ENCODE measurements around the gene PLXNA4. TPM values are rescaled to one million over a fixed set of nuclear protein-coding genes. Genes with fewer than 3 reads are reported as not detected.

Gene PLXNA4
- total and polyA plus RNA-seq, 4 donors = 0.04 to 1.1 (median 0.41) TPM

DNA sequence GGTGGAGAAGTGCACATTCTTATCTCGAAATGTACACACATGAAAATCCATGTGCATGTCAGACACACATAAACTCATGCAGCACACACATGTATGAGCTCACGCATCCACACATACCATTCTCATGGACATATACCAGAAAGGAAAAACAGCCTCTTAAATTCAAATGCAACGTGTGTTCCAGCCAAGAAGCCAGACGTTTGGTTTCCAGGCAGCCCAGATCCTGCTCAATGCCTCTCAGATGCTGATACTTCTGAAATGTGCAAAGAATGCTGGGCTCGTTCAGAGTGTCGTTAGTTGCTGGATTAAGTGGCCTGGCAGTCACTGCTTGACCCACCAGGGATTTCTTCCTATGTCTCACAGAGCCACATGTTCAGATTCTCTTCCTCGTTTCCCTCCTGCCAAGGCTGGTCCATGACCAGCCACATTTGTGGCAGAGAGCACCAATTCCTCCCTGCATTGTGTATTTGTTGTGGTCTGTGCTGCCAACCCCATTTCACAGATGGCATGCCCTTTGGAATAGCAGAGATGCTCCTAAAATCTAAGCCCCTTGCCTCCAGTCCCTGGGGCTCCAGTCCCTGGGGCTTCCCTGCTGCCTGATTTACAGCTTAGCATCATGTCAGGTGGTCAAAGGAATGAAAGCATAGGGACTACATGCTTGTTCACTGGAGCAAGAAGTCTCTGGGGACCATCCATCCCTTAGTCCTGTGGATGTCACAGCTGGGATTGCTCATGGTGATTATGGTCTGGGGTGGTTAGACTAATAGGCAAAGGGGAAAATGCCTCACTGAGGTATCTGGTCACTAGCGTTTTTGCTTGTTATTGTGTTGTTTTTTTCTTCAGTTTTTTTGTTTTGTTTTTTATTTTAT is 426.6 kb downstream of the PLXNA4 start:
- Histone ChIP-seq H3K4me3 (ENCODE audit: low read depth in 1 of 3, low read length in 3 of 3) (no peak overlapping the region), H3K36me3 (ENCODE audit: control insufficient read depth in 4 of 4, insufficient read depth in 3 of 4, low read depth in 1 of 4, low read length in 3 of 4) (no peaks in the 10 kb centered on the region), H3K9me3 (ENCODE audit: control insufficient read depth in 4 of 4, low read length in 3 of 4) (no peaks in the 10 kb centered on the region), H3K27ac (ENCODE audit: low read depth in 1 of 2, low read length in 2 of 2) (no peak overlapping the region), H3K4me1 (ENCODE audit: control insufficient read depth in 4 of 4, insufficient read depth in 4 of 4, low read length in 3 of 4) (no peaks in the 10 kb centered on the region), H3K9ac (ENCODE audit: low read depth in 1 of 2, low read length in 2 of 2) (no peak overlapping the region), H3K27me3 (ENCODE audit: control insufficient read depth in 4 of 4, insufficient read depth in 4 of 4, low read length in 3 of 4) (no peaks in the 10 kb centered on the region)
- no peak for DNase-seq (ENCODE audit: low spot score)
- no peak for TF ChIP-seq TAF1 (conservative IDR thresholded peaks at IDR 0.05)
- no peak for TF ChIP-seq NR2F2 (IDR thresholded peaks at IDR 0.05)
- no peak for TF ChIP-seq HNF4A (conservative IDR thresholded peaks at IDR 0.05)
- TF ChIP-seq HNF4G (IDR thresholded peaks at IDR 0.05) = no peak
- 61% methylated on average over 8 of the region's 8 CpGs for WGBS

DNA sequence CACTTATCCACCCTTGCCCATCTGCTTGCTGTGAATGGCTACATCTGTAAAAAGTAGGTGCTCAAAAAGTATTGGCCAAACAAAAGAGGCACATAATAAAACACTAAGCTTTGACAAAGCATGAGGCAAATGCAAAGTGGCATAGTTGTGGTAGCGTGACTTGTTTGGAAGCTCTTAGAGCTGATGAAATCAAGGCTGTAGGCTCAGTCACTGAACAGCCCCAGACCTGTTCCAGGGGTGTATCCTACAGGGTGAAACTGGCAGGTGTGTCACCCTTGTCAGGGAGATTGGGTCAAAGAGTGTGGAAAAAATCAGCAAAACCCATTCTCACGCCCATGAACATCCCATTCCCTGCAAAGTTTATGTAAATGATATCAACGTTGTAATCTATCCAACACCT is 427.4 kb downstream of the PLXNA4 start:
- TF ChIP-seq, protein P1, sequence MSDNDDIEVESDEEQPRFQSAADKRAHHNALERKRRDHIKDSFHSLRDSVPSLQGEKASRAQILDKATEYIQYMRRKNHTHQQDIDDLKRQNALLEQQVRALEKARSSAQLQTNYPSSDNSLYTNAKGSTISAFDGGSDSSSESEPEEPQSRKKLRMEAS (IDR thresholded peaks at IDR 0.05) = no peak
- TF ChIP-seq, protein P2, sequence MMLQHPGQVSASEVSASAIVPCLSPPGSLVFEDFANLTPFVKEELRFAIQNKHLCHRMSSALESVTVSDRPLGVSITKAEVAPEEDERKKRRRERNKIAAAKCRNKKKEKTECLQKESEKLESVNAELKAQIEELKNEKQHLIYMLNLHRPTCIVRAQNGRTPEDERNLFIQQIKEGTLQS (IDR thresholded peaks at IDR 0.05) = no peak
- TF ChIP-seq RAD21 (IDR thresholded peaks at IDR 0.05) = no peak
- TF ChIP-seq NR2F2 (IDR thresholded peaks at IDR 0.05) = no peak
- no peak for TF ChIP-seq FOXA1 (IDR thresholded peaks at IDR 0.05)
- TF ChIP-seq, protein P3, sequence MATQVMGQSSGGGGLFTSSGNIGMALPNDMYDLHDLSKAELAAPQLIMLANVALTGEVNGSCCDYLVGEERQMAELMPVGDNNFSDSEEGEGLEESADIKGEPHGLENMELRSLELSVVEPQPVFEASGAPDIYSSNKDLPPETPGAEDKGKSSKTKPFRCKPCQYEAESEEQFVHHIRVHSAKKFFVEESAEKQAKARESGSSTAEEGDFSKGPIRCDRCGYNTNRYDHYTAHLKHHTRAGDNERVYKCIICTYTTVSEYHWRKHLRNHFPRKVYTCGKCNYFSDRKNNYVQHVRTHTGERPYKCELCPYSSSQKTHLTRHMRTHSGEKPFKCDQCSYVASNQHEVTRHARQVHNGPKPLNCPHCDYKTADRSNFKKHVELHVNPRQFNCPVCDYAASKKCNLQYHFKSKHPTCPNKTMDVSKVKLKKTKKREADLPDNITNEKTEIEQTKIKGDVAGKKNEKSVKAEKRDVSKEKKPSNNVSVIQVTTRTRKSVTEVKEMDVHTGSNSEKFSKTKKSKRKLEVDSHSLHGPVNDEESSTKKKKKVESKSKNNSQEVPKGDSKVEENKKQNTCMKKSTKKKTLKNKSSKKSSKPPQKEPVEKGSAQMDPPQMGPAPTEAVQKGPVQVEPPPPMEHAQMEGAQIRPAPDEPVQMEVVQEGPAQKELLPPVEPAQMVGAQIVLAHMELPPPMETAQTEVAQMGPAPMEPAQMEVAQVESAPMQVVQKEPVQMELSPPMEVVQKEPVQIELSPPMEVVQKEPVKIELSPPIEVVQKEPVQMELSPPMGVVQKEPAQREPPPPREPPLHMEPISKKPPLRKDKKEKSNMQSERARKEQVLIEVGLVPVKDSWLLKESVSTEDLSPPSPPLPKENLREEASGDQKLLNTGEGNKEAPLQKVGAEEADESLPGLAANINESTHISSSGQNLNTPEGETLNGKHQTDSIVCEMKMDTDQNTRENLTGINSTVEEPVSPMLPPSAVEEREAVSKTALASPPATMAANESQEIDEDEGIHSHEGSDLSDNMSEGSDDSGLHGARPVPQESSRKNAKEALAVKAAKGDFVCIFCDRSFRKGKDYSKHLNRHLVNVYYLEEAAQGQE (IDR thresholded peaks at IDR 0.05) = no peak
- no peak for TF ChIP-seq RXRA (IDR thresholded peaks at IDR 0.05)
- no peak for TF ChIP-seq GABPA (IDR thresholded peaks at IDR 0.05 in 1 of 2, conservative IDR thresholded peaks at IDR 0.05 in 1 of 2)
- TF ChIP-seq, protein P4, sequence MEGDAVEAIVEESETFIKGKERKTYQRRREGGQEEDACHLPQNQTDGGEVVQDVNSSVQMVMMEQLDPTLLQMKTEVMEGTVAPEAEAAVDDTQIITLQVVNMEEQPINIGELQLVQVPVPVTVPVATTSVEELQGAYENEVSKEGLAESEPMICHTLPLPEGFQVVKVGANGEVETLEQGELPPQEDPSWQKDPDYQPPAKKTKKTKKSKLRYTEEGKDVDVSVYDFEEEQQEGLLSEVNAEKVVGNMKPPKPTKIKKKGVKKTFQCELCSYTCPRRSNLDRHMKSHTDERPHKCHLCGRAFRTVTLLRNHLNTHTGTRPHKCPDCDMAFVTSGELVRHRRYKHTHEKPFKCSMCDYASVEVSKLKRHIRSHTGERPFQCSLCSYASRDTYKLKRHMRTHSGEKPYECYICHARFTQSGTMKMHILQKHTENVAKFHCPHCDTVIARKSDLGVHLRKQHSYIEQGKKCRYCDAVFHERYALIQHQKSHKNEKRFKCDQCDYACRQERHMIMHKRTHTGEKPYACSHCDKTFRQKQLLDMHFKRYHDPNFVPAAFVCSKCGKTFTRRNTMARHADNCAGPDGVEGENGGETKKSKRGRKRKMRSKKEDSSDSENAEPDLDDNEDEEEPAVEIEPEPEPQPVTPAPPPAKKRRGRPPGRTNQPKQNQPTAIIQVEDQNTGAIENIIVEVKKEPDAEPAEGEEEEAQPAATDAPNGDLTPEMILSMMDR (IDR thresholded peaks at IDR 0.05; ENCODE audit: low read depth, low read length, missing input control) = no peak
- TF ChIP-seq SP1 (IDR thresholded peaks at IDR 0.05) = no peak
- no peak for TF ChIP-seq YY1 (IDR thresholded peaks at IDR 0.05)
- no peak for TF ChIP-seq HNF4A (conservative IDR thresholded peaks at IDR 0.05)
- TF ChIP-seq TAF1 (conservative IDR thresholded peaks at IDR 0.05) = no peak
- no peak for TF ChIP-seq FOXA2 (IDR thresholded peaks at IDR 0.05)
- 77% methylated on average over 3 of the region's 3 CpGs for WGBS
- H3K4me1 ChIP-seq (ENCODE audit: control insufficient read depth in 4 of 4, insufficient read depth in 4 of 4, low read length in 3 of 4) = no peaks in the 10 kb centered on the region

More for the DNA sequence above, 427.4 kb downstream of the PLXNA4 start:
- no peaks in the 10 kb centered on the region for H3K36me3 ChIP-seq (ENCODE audit: control insufficient read depth in 4 of 4, insufficient read depth in 3 of 4, low read depth in 1 of 4, low read length in 3 of 4)
- no peak overlapping the region for H3K4me3 ChIP-seq (ENCODE audit: low read depth in 1 of 3, low read length in 3 of 3)
- no peak overlapping the region for H3K27ac ChIP-seq (ENCODE audit: low read depth in 1 of 2, low read length in 2 of 2)
- DNase-seq (ENCODE audit: low spot score) = no peak
- no peaks in the 10 kb centered on the region for H3K27me3 ChIP-seq (ENCODE audit: control insufficient read depth in 4 of 4, insufficient read depth in 4 of 4, low read length in 3 of 4)
- H3K9me3 ChIP-seq (ENCODE audit: control insufficient read depth in 4 of 4, low read length in 3 of 4) = no peaks in the 10 kb centered on the region
- H3K9ac ChIP-seq (ENCODE audit: low read depth in 1 of 2, low read length in 2 of 2) = no peak overlapping the region
